Medulla oblongata (tissue), 1 donor: ENCODE measurements around the gene NBPF26.
A peak's percentile ranks its signal among the peaks of the same experiment; 100 is the strongest.
"Not testable (repeated sequence)": the region's sequence is repeated elsewhere in the genome, so short reads cannot be mapped to it uniquely, and the experiment has no call there.

ENCODE experiments used
- DNase-seq: peaks from one replicate; pipeline ENCODE4 v3.0.0-alpha.2; 2015; ENCODE audit errors: extremely low spot score

NBPF26 gene

GRCh38 chr1:120723715-120724402, at the start of gene NBPF26:
TSS of gene NBPF26 (plus strand) at chr1:120723945.
- peak; percentile 30 for DNase-seq

GRCh38 chr1:120680106-120680819, 43.5 kb upstream of the NBPF26 start:
- DNase-seq, result not testable (repeated sequence)

GRCh38 chr1:120680938-120681337, 42.8 kb upstream of the NBPF26 start:
- not testable (repeated sequence) for DNase-seq

- DNase-seq, result not testable (repeated sequence)
Observed at GRCh38 chr1:120684397-120684796, 39.3 kb upstream of the NBPF26 start.

GRCh38 chr1:120685622-120686021, 38.1 kb upstream of the NBPF26 start:
- DNase-seq, result not testable (repeated sequence)

GRCh38 chr1:120687250-120687649, 36.5 kb upstream of the NBPF26 start:
- not testable (repeated sequence) for DNase-seq

GRCh38 chr1:120700807-120701562, 22.8 kb upstream of the NBPF26 start:
- peak; percentile 0 for DNase-seq

GRCh38 chr1:120723358-120723714, 409 bp upstream of the NBPF26 start:
- DNase-seq, result not testable (repeated sequence)

- DNase-seq, result not testable (repeated sequence)
Observed at GRCh38 chr1:120724507-120724906, 762 bp downstream of the NBPF26 start.

GRCh38 chr1:120728811-120729210, 5.1 kb downstream of the NBPF26 start:
- DNase-seq, result not testable (repeated sequence)

- DNase-seq, result not testable (repeated sequence)
Observed at GRCh38 chr1:120769090-120769489, 45.3 kb downstream of the NBPF26 start.

GRCh38 chr1:120805452-120805851, 81.7 kb downstream of the NBPF26 start:
- DNase-seq, result not testable (repeated sequence)

- DNase-seq, result peak; percentile 52
Observed at GRCh38 chr1:120811822-120812221, 88.1 kb downstream of the NBPF26 start.

- not testable (repeated sequence) for DNase-seq
Observed at GRCh38 chr1:120825051-120825450, 101.3 kb downstream of the NBPF26 start.

GRCh38 chr1:120826623-120827022, 102.9 kb downstream of the NBPF26 start:
- not testable (repeated sequence) for DNase-seq

GRCh38 chr1:120844186-120844944, 120.6 kb downstream of the NBPF26 start:
- peak; percentile 74 for DNase-seq

GRCh38 chr1:120844945-120845330, 121.2 kb downstream of the NBPF26 start:
- not testable (repeated sequence) for DNase-seq

GRCh38 chr1:120849400-120850286, 125.9 kb downstream of the NBPF26 start:
- DNase-seq, result peak; percentile 1

- DNase-seq, result peak; percentile 43
Observed at GRCh38 chr1:120850287-120850536, 126.5 kb downstream of the NBPF26 start.

- peak; percentile 91 for DNase-seq
Observed at GRCh38 chr1:120850537-120851421, 127.0 kb downstream of the NBPF26 start.
